ENCODE data around the gene JAKMIP1.

JAKMIP1 gene

DNA sequence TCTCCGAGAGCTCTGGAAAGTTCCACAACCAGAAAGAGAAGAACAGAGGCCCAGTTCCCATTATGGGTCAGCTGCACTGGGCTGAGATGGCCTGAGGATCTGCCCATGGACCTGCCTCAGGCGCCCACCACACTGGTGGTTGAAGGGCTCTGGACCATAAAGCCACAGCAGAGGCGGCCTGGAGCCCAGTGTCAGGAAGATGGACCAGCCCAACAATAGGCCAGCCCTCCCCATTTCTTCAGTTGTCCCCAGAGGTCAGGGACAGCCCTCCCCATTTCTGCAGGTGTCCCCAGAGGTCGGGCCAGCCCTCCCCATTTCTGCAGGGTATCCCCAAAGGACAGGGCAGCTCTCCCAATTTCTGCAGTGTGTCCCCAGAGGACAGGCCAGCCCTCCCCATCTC is 144.9 kb downstream of the JAKMIP1 start:
- no peak for FAIRE-seq

- no peak for FAIRE-seq
Measured at GRCh38 chr4:6055030-6055429, 145.3 kb downstream of the JAKMIP1 start.

GRCh38 chr4:6054162-6054922 is 146.0 kb downstream of the JAKMIP1 start:
- no peak for FAIRE-seq

DNA sequence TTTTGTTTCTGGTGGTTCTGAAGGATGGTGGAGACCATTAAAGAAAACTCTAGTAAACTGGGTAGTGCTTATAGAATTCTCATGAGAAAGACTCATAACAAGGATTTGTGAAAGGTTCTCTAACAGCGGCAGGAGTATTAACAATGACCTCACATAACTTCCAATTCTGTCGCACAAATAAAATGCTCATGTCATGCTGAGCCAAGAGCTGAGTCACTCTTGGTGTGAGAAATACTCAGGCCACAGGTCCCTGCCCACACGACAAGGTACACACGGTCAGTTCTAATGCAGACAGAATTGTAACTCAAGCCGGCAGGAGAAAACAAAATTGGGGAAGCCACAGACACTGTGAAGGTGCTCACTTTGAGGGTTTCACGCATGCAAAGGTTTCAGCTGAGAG is 147.7 kb downstream of the JAKMIP1 start:
- FAIRE-seq = no peak

DNA sequence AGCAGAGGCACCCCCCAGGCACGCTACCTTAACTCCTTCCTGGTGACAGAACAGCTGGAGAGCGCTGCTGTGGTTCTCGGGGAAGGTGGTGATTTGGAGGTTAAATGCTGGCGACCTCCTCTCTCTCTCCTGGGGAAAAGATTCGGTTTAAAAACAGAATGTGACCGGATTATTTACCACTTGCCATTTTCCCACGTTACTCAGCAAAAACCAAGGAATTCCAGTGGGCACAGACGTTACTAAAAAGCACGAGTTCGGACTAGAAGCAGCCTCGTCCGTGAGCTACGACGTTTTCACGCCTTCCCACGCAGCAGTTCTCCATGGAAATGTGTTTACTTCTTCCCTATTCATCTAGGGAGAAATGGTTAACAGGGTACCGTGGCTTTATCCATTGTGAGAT is 149.8 kb downstream of the JAKMIP1 start:
- FAIRE-seq = no peak

GRCh38 chr4:6049985-6050384 is 150.4 kb downstream of the JAKMIP1 start:
- no peak for FAIRE-seq

- no peak for FAIRE-seq
Measured at GRCh38 chr4:6049278-6049677, 151.1 kb downstream of the JAKMIP1 start.

DNA sequence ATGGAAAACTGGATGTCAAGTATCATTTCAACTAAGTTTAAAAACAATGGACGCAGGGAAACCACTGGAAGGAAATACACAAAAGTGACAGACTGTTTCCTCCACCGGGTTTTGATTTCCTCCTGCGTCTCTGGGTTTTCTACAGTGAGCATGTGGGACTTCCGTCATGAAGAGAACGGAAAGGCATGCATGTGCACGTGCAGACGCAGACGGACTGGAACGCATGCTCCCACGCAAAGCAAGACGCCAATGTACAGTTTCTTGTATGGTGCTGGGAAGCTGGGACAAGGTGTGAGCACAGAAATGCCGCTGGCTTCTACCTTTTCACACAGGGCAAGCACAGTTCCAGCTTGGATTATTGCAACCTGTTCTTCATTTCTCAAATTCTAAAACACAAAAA is 151.8 kb downstream of the JAKMIP1 start:
- FAIRE-seq = no peak

DNA sequence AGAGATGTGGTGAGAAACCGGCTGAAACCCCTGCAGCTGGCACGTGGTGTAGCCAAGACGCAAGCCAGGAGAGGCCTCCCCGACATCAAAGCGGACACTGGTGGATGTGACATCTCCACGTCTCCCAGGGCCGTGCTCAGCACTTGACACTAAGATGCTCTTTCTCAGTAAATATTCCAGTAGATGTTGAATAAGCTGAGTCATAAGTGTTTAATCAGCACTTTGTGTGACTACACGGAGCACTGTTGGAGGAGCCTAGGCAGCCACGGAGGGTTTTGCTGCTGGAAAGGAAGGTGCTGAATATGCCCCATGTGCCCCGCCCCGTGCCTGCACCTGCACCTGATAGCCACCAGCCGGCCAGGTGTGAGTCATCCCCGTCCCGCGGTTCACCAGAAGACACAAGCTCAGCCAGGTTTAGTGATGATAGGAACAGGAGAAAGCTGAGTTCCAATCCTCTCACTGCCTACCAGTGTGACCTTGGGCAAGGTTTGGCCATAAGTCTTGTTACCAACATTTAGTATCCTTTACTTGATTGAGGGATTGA is 153.1 kb downstream of the JAKMIP1 start:
- no peak for FAIRE-seq

- FAIRE-seq = no peak
Measured at GRCh38 chr4:6046526-6047129, 153.7 kb downstream of the JAKMIP1 start.

DNA sequence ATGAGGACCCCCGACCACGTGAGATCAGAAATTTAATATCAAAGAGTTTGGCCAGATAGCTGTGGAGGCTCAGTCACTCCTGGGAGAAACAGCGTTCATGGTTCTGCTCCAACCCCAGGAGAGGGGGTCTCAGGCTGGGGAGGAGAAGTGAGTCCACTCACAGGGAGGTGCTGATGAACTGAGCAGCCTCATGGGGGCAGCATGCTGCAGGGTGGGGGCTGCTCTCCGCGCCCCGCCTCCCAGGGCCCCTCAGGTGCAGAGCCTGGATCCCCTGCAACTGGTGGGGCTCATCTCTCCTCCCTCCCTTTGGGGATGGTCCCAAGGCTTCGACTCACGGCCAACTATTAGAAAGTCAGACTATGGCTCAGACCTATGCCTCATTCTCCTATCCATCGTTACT is 155.5 kb downstream of the JAKMIP1 start:
- FAIRE-seq = no peak

GRCh38 chr4:6044276-6044675 is 156.1 kb downstream of the JAKMIP1 start:
- no peak for FAIRE-seq

DNA sequence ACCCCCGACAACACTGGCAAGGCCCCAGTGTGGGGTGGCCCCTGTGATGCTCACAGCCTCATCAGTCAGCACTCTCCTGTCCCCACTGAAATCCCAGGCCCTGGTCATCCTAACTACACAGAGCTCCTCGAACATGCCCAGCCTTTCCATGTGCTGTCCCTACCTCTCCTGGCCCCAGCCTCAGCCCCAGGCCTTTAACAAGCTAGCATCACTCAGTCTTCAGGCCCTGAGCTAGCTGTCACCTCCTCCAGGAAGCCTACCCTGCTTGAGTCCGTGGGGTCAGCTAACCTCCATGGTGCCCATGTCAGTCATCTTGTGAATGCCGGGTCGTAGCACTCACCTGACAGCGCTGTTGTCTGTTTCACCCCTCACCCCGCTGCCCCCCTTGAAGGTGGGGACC is 156.5 kb downstream of the JAKMIP1 start:
- FAIRE-seq = no peak

GRCh38 chr4:6043188-6043587 is 157.2 kb downstream of the JAKMIP1 start:
- no peak for FAIRE-seq

DNA sequence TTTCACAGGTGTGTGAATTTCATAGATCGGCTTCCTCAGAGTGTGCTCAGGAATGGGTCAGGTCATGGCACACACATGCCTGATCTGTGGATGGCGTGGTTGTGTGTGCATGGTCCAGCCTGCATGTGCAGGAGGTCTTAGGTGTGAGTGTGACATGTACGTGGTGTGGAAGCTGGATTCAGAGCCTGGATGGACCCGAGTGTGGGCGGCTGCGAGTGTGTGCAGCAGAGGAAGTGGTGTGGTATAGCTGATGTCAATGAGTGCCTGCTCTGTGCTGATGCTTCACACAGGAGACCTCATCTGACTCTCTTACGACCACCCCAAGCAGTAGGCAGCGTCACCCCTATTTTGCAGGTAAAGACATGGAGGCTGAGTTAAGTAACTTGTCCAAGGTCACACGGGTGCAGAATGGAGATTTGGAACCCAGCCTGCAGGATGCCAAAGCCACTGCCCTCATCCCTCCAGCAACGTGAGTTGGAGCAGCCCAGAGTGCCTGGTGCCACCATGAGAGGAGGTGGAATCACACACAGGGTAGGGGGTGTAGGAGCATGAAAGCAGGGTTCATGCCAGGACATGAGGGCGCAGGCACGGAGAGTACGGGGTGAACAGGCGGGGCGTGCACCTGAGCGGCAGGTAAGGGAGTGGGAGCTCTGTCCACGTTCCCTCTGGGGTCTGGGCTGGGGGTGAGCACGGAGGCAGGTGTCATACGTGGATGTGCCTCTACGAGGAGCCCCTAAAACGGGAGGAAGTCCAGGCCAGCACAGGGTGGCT is 157.9 kb downstream of the JAKMIP1 start:
- no peak for FAIRE-seq

DNA sequence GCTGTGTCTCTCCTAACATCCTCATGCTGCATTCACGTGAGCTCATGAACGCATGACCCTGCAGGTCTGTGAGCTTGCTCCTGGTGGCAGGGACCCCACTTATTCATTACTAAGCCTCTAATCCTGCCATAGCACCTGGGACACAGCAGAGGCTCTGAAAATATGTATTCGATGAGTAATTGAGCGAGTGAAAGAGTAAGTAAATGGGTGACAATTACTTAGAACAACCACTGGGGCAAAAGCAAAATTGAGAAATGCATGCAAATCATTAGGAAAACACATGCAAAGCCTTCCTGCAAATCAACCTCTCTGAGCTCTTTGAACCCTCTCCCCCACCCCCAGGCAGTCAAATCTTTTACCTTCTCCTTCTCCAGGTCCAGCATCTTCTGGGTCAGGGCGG is 158.5 kb downstream of the JAKMIP1 start:
- FAIRE-seq = no peak

- no peak for FAIRE-seq
Measured at GRCh38 chr4:6038711-6039110, 161.6 kb downstream of the JAKMIP1 start.

- no peak for FAIRE-seq
Measured at GRCh38 chr4:6035786-6036185, 164.6 kb downstream of the JAKMIP1 start.

GRCh38 chr4:6033381-6033780 is 167.0 kb downstream of the JAKMIP1 start:
- no peak for FAIRE-seq

DNA sequence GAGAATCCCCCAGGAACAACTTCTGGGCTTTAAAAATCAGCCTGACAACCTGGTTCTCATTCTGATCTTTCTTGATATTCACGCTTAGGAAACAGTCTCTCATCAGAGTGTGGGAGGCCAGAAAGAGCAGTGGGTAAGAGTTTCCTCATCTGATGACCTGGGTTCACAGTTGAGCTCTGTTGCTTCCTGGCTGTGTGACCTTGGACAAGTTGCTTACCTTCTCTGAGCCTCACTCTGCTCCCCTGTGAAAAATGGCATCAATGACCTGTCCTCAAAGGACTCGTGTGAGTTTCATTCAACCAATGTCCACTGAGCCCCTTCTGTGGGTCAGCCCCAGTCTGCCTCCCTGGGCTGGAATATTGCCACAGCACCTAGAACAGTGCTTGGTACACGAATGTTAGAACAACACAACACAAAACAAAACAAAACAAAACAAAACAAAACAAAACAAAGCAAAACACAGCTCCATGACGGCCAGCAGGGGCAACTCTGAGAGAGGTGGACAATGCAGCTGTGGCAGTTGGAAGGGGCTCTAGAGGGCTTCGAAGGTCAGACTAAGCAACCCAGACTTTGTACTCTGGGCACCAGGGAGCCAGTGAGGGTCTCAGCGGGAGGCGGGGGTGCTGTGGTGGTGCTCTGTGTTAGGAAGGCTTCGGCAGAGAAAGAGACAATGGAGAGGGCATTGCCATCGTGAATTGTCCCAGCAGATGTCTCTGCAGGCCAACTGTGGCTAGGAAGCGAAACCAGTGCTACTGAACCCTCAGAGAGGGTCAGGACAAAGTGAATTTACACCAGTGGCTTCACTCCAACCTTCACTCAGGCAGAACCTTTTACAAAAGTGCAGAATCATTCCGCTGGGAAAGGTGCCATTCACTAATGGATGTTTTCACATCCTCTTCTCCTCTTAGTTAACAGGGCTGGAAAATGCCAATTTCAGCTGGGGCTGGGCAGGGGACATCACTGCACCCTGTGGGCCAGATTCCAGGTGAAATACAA is 167.8 kb downstream of the JAKMIP1 start:
- FAIRE-seq = no peak

- no peak for FAIRE-seq
Measured at GRCh38 chr4:6031846-6032245, 168.5 kb downstream of the JAKMIP1 start.

DNA sequence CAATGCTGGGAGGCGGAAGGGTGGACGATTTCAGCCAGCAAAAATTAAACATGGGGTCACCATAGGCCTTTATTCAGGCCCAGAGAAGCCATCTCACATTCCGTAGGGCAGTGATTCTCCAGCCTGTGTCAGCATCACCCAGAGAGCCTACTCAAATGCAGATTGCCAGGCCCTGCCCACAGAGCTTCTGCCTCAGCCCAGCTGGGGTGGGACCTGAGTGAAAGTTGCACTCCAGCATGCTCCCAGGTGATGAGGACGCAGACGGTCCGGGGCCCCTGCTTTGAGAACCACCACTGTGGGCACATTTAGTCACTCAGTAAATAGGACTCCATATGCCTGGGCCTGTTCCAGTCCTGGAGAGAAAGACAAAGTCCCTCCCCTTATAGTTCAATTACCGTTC is 169.7 kb downstream of the JAKMIP1 start:
- no peak for FAIRE-seq

Measured in colon (tissue), 2 donors.